GM19193 (cell line): ENCODE measurements around the gene ABCC10.

Experiments
- POLR2A ChIP-seq: IDR thresholded peaks from 4 replicates; pipeline ENCODE4 v1.6.1; 2011; ENCODE audit not compliant: insufficient read depth, insufficient read length; ENCODE audit errors: extremely low read depth

ABCC10 gene

DNA sequence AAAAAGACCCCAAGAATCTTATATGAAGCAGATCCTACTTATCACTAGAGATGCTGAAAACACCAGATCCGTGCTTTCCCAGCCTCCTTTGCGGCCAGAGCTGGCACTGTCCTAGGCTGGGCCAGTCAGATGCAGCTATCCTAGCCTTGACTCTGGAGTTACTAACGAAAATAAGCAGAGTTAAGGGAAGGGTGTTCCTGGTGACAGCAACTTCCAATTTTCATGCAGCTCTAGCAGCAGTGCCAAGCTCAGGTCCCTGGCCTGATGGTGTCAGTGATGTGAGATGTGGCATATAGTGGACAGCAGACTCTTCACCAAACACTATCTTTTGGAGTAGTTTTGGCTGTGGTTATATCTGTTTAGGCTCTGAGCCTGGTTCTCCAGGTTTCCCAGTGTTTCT lies 25.6 kb upstream of the ABCC10 start:
- TF ChIP-seq POLR2A: no peak

DNA sequence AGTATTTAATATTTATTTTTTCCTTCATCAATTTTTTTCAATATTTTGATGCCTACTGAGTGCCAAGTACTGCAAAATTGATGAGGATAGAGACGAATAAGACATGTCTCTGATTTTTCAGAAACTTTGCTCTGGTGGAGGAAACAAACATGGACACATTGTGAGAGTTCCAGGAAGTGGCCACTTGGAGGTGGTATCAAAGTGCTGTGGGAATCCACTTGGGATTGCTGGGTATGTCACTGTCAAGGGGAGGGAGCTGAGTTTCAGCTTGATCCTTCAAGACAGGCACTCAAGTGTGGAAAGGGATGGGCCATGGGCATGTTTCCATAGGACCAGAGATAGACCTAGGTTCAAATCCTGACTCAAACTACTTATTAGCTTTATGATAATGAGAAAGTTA lies 24.5 kb upstream of the ABCC10 start:
- no peak for TF ChIP-seq POLR2A

DNA sequence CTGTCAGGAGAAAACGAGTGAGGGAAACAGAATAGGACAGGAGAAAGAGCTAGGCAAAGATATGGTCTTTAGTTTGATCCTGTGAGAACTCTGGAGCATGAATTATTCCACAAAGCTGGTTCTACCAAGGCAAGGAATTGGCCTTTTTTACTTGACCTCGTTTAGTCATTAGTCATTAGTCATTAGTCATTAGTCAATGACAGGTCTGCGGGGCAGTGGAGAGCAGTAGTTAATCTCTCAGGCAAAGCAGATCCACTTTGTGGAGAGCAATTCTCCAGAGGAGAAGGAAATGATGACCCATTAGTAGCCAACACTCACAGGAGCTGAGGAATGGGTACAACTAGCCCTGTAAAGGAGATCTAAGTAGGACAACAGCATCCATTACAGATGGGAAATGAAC lies 22.0 kb upstream of the ABCC10 start:
- no peak for TF ChIP-seq POLR2A

DNA sequence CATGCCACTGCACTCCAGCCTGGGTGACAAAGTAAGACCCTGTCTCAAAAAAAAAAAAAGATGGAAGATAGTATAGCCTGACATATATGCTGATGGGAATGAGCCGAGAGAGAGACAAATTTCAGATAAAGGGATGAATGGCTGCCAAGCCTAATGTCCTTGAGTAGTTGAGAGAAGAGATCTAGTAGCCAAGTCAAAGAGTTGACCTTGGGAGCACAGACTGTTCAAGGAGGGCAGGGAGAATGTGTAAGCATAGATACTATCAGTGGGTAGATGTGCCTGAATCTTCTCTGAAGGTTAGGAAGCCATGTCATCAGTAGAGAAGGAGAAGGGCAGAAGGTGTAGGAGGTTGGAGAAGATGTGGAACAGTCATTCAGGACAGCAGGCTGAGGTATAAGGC lies 20.0 kb upstream of the ABCC10 start:
- TF ChIP-seq POLR2A: no peak

DNA sequence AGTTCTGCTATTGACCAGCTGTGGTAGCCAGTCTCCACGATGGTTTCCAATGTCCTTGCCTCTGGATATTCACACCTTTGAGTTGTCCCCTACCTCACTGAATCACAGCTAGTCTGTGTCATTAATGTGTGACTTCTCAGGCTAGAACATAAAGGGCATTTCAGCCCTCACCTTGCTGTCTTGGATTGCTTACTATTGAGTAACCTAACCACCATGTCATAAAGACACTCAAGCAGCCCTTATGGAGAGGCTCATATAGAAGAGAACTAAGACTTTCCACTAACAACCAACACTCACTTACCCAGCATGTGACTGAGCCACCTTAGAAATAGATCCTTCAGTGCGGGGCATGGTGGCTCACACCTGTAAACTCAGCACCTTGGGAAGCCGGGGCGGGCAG lies 19.1 kb upstream of the ABCC10 start:
- no peak for TF ChIP-seq POLR2A

DNA sequence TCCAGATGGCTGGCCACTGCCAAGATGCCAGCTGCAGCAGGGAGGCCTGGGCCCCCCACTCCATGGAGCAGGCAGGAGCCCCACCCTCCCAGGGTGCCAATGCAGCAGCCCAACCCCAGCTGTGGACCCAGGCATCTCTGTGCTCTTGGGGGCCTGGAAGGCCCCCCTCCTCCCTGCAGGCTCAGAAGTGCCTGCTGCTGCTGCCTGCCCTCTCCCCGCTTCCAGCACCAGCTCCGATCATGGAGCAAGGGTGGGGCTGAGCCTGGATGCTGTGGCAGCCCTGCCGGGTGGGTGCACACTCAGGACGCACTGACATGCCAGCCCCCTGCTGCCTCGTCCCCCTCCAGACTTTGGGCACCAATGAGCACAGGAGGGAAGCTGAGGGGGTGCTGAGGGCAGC lies 14.8 kb upstream of the ABCC10 start:
- TF ChIP-seq POLR2A: no peak

DNA sequence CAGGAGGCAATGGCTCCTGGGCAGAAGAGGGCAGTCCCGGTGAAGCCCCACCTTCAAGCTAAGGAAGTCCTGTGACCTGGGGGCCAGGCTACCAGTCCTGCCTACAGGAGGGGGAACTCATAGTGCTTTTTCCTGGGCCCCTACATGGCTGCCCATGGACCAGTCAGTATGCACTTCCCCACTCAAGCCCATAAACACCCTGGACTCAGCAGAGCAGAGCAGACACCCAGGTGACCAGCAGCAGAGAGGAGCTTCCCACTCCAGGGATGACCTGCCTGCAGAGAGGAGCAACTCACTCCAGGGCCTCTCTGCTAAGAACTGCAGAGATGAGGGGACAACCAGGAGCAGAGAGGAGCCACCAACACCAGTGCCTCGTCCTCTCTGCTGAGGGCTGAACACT lies 14.3 kb upstream of the ABCC10 start:
- TF ChIP-seq POLR2A: no peak

DNA sequence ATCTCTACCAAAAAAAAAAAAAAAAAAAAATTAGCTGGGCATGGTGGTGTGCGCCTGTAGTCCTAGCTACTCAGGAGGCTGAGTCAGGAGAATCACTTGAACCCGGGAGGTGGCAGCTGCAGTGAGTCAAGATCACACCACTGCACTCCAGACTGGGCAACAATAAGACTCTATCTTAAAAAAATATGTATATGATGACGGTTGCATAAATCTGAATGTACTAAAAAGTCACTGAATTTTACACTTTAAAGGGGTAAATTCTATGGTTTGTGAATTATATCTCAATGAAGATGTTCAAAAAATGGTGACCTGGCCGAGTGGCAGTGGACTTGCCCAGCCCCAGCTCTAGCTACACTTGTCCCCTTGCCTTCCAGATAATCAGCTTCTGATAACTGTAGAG lies 10.4 kb upstream of the ABCC10 start:
- no peak for TF ChIP-seq POLR2A

DNA sequence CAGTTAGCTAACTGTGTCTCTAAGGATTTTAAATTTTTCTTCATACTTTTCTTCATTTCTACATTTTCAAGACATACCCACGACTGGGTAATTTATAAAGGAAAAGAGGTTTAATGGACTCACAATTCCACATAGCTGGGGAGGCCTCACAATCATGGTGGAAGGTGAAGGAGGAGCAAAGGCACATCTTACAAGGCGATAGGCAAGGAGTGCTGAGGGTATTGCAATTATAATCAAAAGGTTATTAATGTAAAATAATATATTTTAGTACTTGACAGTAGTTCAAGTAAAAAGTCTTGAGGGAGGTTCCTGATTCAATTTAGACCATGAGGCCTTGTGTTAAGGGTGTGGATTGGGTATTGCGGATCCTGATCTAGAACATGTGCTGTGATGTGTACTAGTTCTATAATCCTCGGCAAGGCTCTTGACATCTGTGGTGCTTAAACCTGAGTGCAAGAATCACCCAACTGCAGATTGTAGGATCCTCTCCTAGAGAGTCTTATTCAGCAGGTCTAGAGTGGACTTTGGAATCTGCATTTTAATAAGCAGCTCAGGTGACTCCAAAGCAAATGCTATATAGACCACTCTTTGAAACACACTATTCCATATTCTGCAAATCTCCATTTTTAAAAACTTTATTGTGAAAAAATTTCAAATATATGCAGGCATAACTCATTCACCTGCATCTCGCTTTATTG lies 7.2 kb upstream of the ABCC10 start:
- TF ChIP-seq POLR2A: no peak

DNA sequence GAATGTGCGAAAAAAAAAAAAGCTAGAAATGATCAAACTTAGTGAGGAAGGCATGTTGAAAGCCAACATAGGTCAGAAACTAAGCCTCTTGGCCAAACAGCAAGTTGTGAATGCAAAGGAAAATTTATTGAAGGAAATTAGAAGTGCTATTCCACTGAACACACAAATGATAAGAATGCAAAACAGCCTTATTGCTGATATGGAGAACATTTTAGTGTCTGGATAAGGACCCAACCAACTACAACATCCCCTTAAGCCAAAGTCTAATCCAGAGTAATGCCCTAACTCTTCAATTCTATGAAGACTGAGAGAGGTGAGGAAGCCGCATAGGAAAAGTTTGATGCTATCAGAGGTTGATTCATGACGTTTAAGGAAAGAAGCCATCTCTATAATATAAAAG lies 5.5 kb upstream of the ABCC10 start:
- no peak for TF ChIP-seq POLR2A

DNA sequence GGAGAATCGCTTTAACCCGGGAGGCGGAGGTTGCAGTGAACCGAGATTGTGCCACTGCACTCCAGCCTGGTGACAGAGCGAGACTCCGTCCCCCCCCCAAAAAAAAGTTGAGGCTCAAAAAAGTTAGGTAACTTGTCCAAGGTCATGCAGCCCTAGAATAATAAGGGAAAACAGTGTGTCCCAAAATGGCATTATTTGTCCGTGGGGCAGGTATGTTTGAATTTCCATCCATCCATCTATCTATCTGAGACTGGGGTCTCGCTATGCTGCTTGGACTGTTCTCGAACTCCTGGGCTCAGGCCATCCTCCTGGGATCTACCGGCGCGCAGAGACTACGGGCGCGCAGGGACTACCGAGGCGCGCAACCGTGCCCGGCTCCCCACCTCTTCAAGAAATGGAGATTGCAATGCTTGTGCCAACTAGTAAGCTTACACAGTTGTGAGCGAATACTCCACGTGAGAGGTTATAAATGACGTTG lies 374 bp upstream of the ABCC10 start:
- TF ChIP-seq POLR2A: no peak

DNA sequence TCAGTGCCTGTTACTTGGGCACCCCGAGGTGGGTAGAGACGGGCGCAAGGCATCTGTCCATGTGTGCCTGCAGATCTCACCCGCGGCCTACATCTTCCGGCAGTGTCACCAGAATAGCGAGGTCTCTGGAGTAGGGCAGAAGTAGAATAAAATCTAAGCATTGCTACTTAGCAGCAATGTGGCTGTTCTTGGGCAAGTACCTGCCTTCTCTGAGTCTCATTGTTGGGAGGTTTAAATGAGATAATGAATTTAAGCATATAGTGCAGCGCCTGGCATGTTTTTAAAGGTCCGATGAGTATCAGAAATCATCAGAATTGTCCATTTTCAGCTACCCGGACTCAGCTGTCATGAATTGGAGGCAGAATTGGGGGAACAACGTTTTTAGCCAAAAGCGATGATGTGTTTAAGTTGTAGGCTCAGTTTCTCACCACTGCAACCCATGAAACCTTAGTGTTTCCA lies 800 bp downstream of the ABCC10 start:
- no peak for TF ChIP-seq POLR2A

DNA sequence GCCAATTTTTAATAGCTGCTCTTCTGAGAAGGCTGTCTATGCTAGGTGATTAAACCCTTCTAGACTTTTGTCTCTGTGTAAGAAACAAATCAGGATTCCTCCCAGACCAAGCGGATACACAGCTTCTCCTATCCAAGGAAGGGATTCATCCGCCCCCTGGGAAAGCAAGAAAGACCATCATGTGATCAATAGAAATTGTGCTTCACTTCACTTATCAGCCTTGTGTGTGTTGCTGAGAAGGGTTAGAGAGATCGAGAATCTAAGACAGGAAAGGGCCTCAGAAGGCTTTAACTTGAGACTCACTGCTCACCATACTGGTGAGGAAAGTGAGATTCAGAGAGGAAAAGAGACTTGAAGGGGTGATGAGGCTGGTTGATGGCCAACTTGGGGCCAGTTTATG lies 1.5 kb downstream of the ABCC10 start:
- no peak for TF ChIP-seq POLR2A

DNA sequence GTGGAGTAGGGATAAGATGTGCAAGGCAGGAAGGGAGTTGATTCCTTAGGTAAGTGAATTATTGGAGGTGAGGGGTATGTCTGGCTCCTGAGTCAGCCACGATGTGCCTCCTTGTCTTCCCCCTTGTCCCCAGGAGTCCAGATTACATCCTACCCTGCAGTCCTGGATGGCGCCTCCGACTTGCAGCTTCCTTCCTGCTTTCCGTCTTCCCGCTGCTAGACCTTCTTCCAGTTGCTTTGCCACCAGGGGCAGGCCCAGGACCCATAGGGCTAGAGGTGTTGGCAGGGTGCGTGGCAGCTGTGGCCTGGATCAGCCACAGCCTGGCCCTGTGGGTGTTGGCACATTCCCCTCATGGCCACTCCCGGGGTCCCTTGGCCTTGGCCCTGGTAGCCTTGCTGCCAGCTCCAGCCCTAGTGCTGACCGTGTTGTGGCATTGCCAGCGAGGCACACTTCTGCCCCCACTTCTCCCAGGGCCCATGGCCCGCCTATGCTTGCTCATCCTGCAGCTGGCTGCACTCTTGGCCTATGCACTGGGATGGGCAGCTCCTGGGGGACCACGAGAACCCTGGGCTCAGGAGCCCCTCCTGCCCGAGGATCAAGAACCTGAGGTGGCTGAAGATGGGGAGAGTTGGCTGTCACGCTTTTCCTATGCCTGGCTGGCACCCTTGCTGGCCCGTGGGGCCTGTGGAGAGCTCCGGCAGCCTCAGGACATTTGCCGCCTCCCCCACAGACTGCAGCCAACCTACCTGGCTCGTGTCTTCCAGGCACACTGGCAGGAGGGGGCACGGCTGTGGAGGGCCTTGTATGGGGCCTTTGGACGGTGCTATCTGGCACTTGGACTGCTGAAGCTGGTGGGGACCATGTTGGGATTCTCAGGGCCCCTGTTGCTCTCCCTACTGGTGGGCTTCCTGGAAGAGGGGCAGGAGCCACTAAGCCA lies 4.9 kb downstream of the ABCC10 start:
- no peak for TF ChIP-seq POLR2A

DNA sequence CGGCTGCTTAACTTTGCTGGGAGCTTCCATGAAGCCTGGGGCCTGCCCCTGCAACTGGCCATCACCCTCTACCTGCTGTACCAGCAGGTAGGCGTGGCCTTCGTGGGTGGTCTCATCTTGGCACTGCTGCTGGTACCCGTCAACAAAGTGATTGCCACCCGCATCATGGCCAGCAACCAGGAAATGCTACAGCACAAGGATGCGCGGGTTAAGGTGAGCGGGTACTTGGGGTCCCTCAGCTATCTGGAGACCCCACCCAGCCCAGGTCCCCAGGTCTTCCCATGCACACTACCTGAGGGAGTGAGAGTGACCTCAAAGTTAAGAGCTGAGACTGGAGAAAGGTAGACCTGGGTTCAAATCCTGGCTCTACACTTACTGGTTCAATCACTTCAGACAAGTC lies 5.8 kb downstream of the ABCC10 start:
- no peak for TF ChIP-seq POLR2A
